Kasumi-1 (cell line): Measurements from ENCODE around the gene PRCP.
A peak's percentile ranks its signal among the peaks of the same experiment; 100 is the strongest.
"Not testable (repeated sequence)": the region's sequence is repeated elsewhere in the genome, so short reads cannot be mapped to it uniquely, and the experiment has no call there.

Source experiments
- DNase-seq, 2 experiments: peaks; one replicate each; lab custom pipeline; 2025; lab: John Stamatoyannopoulos, UW

The PRCP gene

GRCh38 chr11:82871646-82872045 is 28.6 kb downstream of the PRCP start:
- DNase-seq = no peak

GRCh38 chr11:82869657-82870056 is 30.6 kb downstream of the PRCP start:
- DNase-seq = no peak

GRCh38 chr11:82867495-82868082 is 32.6 kb downstream of the PRCP start:
- DNase-seq = peak; percentile 86 to 92

- no peak for DNase-seq
These were observed 34.4 kb downstream of the PRCP start for GRCh38 chr11:82865841-82866240.

GRCh38 chr11:82864268-82864667 is 36.0 kb downstream of the PRCP start:
- peak; percentile 54 to 60 for DNase-seq

GRCh38 chr11:82863209-82863608 is 37.0 kb downstream of the PRCP start:
- no peak for DNase-seq

- no peak for DNase-seq
These were observed 37.9 kb downstream of the PRCP start for GRCh38 chr11:82862379-82862778.

- no peak for DNase-seq
These were observed 40.5 kb downstream of the PRCP start for GRCh38 chr11:82859750-82860149.

- no peak for DNase-seq
These were observed 41.6 kb downstream of the PRCP start for GRCh38 chr11:82858556-82859091.

GRCh38 chr11:82858133-82858532 is 42.1 kb downstream of the PRCP start:
- DNase-seq = no peak

GRCh38 chr11:82857145-82857544 is 43.1 kb downstream of the PRCP start:
- DNase-seq = no peak

- DNase-seq = no peak
These were observed 44.6 kb downstream of the PRCP start for GRCh38 chr11:82855616-82856015.

GRCh38 chr11:82854916-82855315 is 45.3 kb downstream of the PRCP start:
- not testable (repeated sequence) for DNase-seq

- no peak for DNase-seq
These were observed 46.0 kb downstream of the PRCP start for GRCh38 chr11:82854242-82854641.

GRCh38 chr11:82848829-82849228 is 51.4 kb downstream of the PRCP start:
- no peak for DNase-seq

- peak; percentile 7 to 13 for DNase-seq
These were observed 54.6 kb downstream of the PRCP start for GRCh38 chr11:82845356-82846353.

- DNase-seq = no peak
These were observed 57.0 kb downstream of the PRCP start for GRCh38 chr11:82843057-82843795.

- no peak for DNase-seq
These were observed 58.2 kb downstream of the PRCP start for GRCh38 chr11:82842019-82842418.

GRCh38 chr11:82837650-82838049 is 62.6 kb downstream of the PRCP start:
- DNase-seq = no peak

- no peak for DNase-seq
These were observed 67.2 kb downstream of the PRCP start for GRCh38 chr11:82832983-82833382.

- no peak for DNase-seq
These were observed 68.9 kb downstream of the PRCP start for GRCh38 chr11:82831364-82831763.

GRCh38 chr11:82830746-82831145 is 69.5 kb downstream of the PRCP start:
- no peak for DNase-seq
